Fibroblast of lung (primary cell): Measurements from ENCODE around the gene TSHZ2. TPM values are rescaled to one million over a fixed set of nuclear protein-coding genes. Genes with fewer than 3 reads are reported as not detected.

Experiments
- DNase-seq, 2 donors: peaks; one replicate each; pipeline versions ENCODE4 v3.0.0 to v3.0.0-alpha.2; 2010; ENCODE audit warnings: low read depth in 2 of 2
- H2AFZ ChIP-seq: 2 replicates; pipeline ENCODE4 v1.5.1; 2012; ENCODE audit warnings: low read length, control low read depth, inconsistent platforms
- H3K27ac ChIP-seq: 2 replicates; pipeline ENCODE4 v1.5.1; 2011; ENCODE audit warnings: low read length, control low read depth; ENCODE audit not compliant: insufficient read depth
- H3K27me3 ChIP-seq: 2 replicates; pipeline ENCODE4 v1.5.1; 2011; ENCODE audit warnings: mild to moderate bottlenecking, low read length; ENCODE audit not compliant: control insufficient read depth, insufficient read depth
- H3K36me3 ChIP-seq: 2 replicates; pipeline ENCODE4 v1.5.1; 2011; ENCODE audit warnings: low read length; ENCODE audit not compliant: control insufficient read depth, insufficient read depth
- H3K4me1 ChIP-seq: 2 replicates; pipeline ENCODE4 v1.5.1; 2011; ENCODE audit warnings: low read length; ENCODE audit not compliant: control insufficient read depth, insufficient read depth; ENCODE audit errors: extremely low read depth
- H3K4me2 ChIP-seq: 2 replicates; pipeline ENCODE4 v1.5.1; 2011; ENCODE audit warnings: low read length, control low read depth; ENCODE audit not compliant: insufficient read depth; ENCODE audit errors: extremely low read depth
- H3K4me3 ChIP-seq, 4 experiments: fragments of 200-600 bp in 1 of 4; sonication (generic) in 1 of 4; replicated peaks in 1 of 4; 2 replicates each; pipeline ENCODE4 v1.5.1; 2011 to 2016; ENCODE audit warnings: low read length in 4 of 4, low read depth in 3 of 4, mild to moderate bottlenecking in 3 of 4, control low read depth in 2 of 4, inconsistent platforms in 1 of 4, mixed read lengths in 1 of 4; ENCODE audit not compliant: insufficient read depth in 1 of 4; ENCODE audit errors: control extremely low read depth in 1 of 4
- H3K79me2 ChIP-seq: 2 replicates; pipeline ENCODE4 v1.5.1; 2012; ENCODE audit warnings: mild to moderate bottlenecking, low read length, inconsistent platforms; ENCODE audit not compliant: control insufficient read depth, insufficient read depth
- H3K9ac ChIP-seq: 2 replicates; pipeline ENCODE4 v1.5.1; 2011; ENCODE audit warnings: mild to moderate bottlenecking, low read length, control low read depth; ENCODE audit not compliant: insufficient read depth
- H3K9me3 ChIP-seq: 2 replicates; pipeline ENCODE4 v1.5.1; 2012; ENCODE audit warnings: low read depth, low read length; ENCODE audit not compliant: control insufficient read depth, insufficient read depth
- H4K20me1 ChIP-seq: 2 replicates; pipeline ENCODE4 v1.5.1; 2011; ENCODE audit warnings: low read length; ENCODE audit not compliant: control insufficient read depth, insufficient read depth; ENCODE audit errors: extremely low read depth
- EZH2 ChIP-seq: IDR thresholded peaks from 2 replicates; pipeline ENCODE4 v1.5.1; 2012; ENCODE audit warnings: low read length, control low read depth, mild to moderate bottlenecking; ENCODE audit errors: missing control alignments
- polyA plus RNA-seq, 2 donors: library from polyadenylated mRNA; depleted of rRNA in 1 of 2; stranded (reverse) in 1 of 2; unstranded in 1 of 2; fragments of >200 nt; gene quantifications; 2 replicates each; pipeline ENCODE4 v1.2.1, GENCODE V29; 2011 to 2012; ENCODE audit warnings: missing spikeins in 1 of 2
- total RNA-seq: library from RNA; depleted of rRNA; stranded (reverse); fragments of >200 nt; gene quantifications from 2 replicates; pipeline ENCODE4 v1.2.1, GENCODE V29; 2014
- TF ChIP-seq, protein P1 (sequence below), 2 donors: IDR thresholded peaks in 1 of 2; conservative IDR thresholded peaks in 1 of 2; 1 replicate in 1 of 2; 2 replicates in 1 of 2; pipeline ENCODE4 v1.5.1; 2011 to 2012; ENCODE audit warnings: low read length in 2 of 2, control low read depth in 1 of 2, inconsistent platforms in 1 of 2, low read depth in 1 of 2, mild to moderate bottlenecking in 1 of 2

Gene TSHZ2
- total and polyA plus RNA-seq, 2 donors (not counting 1 experiment from before 2014, with no cell fraction given) = 0.15 to 2.6 TPM

DNA sequence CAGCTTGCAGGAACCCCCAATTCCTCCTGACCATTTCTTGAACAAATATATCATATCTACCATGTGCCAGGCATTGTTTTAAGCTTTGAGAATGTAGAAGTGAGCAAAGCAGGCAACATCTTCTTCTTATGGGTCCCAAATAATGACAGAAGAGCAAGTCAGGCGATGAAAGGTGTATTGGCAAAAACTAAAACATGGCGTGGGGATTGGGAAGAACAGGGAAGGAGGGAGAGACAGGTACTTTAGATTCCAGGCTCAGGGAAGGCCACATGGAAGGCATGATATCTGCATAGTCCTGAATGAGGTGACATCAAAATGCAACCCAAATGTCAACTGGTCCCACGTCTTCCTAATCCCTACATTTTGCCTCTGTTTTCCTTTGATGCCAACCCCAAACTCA lies 434.4 kb downstream of the TSHZ2 start:
- no peak overlapping the region for H2AFZ ChIP-seq
- no peaks in the 10 kb centered on the region for H3K36me3 ChIP-seq
- H3K4me1 ChIP-seq = no peaks in the 10 kb centered on the region
- DNase-seq = no peak
- no peak overlapping the region for H3K27ac ChIP-seq
- H3K79me2 ChIP-seq = no peaks in the 10 kb centered on the region
- H3K27me3 ChIP-seq = no peaks in the 10 kb centered on the region
- TF ChIP-seq, protein P1, sequence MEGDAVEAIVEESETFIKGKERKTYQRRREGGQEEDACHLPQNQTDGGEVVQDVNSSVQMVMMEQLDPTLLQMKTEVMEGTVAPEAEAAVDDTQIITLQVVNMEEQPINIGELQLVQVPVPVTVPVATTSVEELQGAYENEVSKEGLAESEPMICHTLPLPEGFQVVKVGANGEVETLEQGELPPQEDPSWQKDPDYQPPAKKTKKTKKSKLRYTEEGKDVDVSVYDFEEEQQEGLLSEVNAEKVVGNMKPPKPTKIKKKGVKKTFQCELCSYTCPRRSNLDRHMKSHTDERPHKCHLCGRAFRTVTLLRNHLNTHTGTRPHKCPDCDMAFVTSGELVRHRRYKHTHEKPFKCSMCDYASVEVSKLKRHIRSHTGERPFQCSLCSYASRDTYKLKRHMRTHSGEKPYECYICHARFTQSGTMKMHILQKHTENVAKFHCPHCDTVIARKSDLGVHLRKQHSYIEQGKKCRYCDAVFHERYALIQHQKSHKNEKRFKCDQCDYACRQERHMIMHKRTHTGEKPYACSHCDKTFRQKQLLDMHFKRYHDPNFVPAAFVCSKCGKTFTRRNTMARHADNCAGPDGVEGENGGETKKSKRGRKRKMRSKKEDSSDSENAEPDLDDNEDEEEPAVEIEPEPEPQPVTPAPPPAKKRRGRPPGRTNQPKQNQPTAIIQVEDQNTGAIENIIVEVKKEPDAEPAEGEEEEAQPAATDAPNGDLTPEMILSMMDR (conservative IDR thresholded peaks at IDR 0.05 in 1 of 2, IDR thresholded peaks at IDR 0.05 in 1 of 2; ENCODE audit: low read depth in 1 of 2, low read length in 2 of 2) = no peak
- TF ChIP-seq EZH2 = no peak
- no peak overlapping the region for H3K4me2 ChIP-seq
- no peaks in the 10 kb centered on the region for H3K9me3 ChIP-seq
- no peak overlapping the region for H3K9ac ChIP-seq
- no peaks in the 10 kb centered on the region for H4K20me1 ChIP-seq
- no peak overlapping the region for H3K4me3 ChIP-seq

DNA sequence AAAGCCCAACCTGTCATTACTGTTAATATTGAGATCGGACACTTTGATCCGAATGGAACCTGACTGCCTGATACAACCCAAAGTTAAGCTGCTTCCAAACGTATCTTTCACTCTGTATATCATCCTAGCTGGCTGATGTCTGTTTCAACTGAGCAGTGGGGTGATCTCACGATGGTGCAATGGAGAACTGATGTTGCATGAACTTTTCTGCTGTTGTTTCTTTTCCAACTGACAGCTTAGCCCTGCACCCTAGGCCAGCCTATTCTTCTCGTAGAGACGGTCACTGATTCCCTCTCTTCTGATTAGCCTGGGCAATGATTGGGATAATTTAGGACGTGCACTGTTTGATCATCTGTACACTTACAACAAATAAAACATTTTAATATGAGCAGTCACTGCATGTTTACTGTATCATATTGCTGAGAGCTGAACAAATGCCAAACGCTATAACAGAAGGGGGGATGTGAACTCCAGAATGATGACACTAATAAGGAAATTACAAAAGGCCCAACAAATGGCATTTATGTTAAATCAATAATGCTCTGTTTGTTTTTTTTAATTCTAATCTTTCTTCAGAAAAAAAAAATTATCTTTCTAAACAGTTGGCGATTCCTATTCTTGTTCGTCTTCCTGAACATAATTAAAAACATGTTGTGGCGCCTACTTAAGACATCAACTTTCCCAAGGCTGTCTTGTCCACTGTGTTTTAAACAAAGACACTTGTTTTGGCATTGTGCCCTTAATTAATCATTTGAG lies 436.7 kb downstream of the TSHZ2 start:
- no peak overlapping the region for H3K9ac ChIP-seq
- H3K79me2 ChIP-seq = no peaks in the 10 kb centered on the region
- no peak overlapping the region for H3K4me3 ChIP-seq
- no peaks in the 10 kb centered on the region for H3K4me1 ChIP-seq
- peak; percentile 4 to 74 for DNase-seq
- no peak overlapping the region for H3K4me2 ChIP-seq
- H2AFZ ChIP-seq = no peak overlapping the region
- H3K36me3 ChIP-seq = no peaks in the 10 kb centered on the region
- H3K27ac ChIP-seq = no peak overlapping the region
- H3K27me3 ChIP-seq = no peaks in the 10 kb centered on the region
- H4K20me1 ChIP-seq = no peaks in the 10 kb centered on the region
- H3K9me3 ChIP-seq = no peaks in the 10 kb centered on the region
- no peak for TF ChIP-seq EZH2
- TF ChIP-seq, protein P1 (conservative IDR thresholded peaks at IDR 0.05 in 1 of 2, IDR thresholded peaks at IDR 0.05 in 1 of 2; ENCODE audit: low read depth in 1 of 2, low read length in 2 of 2) = no peak

- Histone ChIP-seq H3K27me3 (no peaks in the 10 kb centered on the region), H3K9me3 (no peaks in the 10 kb centered on the region), H3K79me2 (no peaks in the 10 kb centered on the region), H3K4me2 (no peak overlapping the region), H3K4me1 (no peaks in the 10 kb centered on the region), H4K20me1 (no peaks in the 10 kb centered on the region), H3K4me3 (no peak overlapping the region), H2AFZ (no peak overlapping the region), H3K9ac (no peak overlapping the region), H3K36me3 (no peaks in the 10 kb centered on the region), H3K27ac (no peak overlapping the region)
- DNase-seq = no peak
- TF ChIP-seq, protein P1 (conservative IDR thresholded peaks at IDR 0.05 in 1 of 2, IDR thresholded peaks at IDR 0.05 in 1 of 2; ENCODE audit: low read depth in 1 of 2, low read length in 2 of 2) = no peak
- no peak for TF ChIP-seq EZH2
Observed at GRCh38 chr20:53409447-53409717, 437.2 kb downstream of the TSHZ2 start.
